MV-4-11 (cell line): ENCODE results near the gene APBA2.
"Not testable (repeated sequence)": the region's sequence is repeated elsewhere in the genome, so short reads cannot be mapped to it uniquely, and the experiment has no call there.

ENCODE experiments used
- DNase-seq: peaks from one replicate; lab custom pipeline; 2025; lab: John Stamatoyannopoulos, UW

The APBA2 gene

DNA sequence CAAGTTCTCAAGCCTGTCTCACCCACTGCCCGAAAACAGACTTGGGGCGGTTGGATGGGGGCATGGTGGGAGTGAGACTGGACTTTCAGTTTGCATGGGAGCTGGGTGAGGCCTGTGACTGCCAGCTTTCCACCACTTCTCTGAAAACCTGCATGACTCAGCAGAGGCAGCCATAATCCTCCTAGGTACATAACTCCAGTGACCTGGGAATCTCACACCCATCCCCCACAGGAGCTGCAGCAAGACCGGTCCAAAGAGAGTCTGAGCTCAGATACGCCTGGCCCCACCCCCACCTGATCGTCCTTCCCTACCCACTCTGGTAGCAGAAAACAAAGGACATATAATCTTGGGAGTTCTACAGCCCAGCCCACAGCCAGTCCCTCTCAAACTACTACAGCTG is 276.6 kb downstream of the APBA2 start:
- DNase-seq: no peak

DNA sequence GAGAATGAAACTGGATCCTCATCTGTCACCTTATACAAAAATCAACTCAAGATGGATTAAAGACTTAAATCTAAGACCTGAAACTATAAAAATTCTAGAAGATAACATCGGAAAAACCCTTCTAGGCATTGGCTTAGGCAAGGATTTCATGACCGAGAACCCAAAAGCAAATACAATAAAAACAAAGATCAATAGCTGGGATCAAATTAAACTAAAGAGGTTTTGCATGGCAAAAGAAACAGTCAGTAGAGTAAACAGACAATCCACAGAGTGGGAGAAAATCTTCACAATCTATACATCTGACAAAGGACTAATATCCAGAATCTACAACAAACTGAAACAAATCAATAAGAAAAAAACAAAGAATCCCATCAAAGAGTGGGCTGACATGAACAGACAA is 281.3 kb downstream of the APBA2 start:
- not testable (repeated sequence) for DNase-seq
